GM21528 (cell line): ENCODE results near the gene CCL18.
"Not testable (repeated sequence)": the region's sequence is repeated elsewhere in the genome, so short reads cannot be mapped to it uniquely, and the experiment has no call there.

ENCODE experiments used
- ATAC-seq: cut with Tn5 transposase; IDR thresholded peaks from one replicate; pipeline ENCODE4 v1.9.1; 2021; ENCODE audit warnings: mild to moderate bottlenecking, moderate library complexity; ENCODE audit not compliant: unreplicated experiment, low FRiP score

CCL18 gene, protein sequence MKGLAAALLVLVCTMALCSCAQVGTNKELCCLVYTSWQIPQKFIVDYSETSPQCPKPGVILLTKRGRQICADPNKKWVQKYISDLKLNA

GRCh38 chr17:36063786-36064541 is at the start of gene CCL18:
Gene CCL18 (plus strand): TSS chr17:36064272. CDS start chr17:36064343, 71 bp downstream.
- ATAC-seq, result no peak

- no peak for ATAC-seq
These were observed 49.1 kb upstream of the CCL18 start for GRCh38 chr17:36014946-36015345.

DNA sequence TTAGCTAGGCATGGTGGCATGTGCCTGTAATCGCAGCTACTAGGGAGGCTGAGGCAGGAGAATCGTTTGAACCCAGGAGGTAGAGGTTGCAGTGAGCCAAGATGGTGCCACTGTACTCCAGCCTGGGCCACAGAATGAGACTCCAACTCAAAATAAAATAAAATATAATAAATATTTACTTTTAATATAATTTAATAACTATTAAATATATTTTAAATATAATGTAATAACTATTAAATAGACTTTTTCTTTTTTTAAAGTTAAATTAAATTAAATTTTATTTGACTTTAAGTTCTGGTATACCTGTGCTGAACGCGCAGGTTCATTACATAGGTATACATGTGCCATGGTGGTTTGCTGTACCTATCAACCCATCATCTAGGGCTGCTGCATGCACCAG is 48.2 kb upstream of the CCL18 start:
- ATAC-seq, result not testable (repeated sequence)

- no peak for ATAC-seq
These were observed 47.5 kb upstream of the CCL18 start for GRCh38 chr17:36016555-36016954.

GRCh38 chr17:36017799-36018198 is 46.3 kb upstream of the CCL18 start, which contains the start of gene CCL23:
Gene CCL23 (minus strand): TSS chr17:36017972. CDS start chr17:36017897, 75 bp downstream.
- no peak for ATAC-seq

DNA sequence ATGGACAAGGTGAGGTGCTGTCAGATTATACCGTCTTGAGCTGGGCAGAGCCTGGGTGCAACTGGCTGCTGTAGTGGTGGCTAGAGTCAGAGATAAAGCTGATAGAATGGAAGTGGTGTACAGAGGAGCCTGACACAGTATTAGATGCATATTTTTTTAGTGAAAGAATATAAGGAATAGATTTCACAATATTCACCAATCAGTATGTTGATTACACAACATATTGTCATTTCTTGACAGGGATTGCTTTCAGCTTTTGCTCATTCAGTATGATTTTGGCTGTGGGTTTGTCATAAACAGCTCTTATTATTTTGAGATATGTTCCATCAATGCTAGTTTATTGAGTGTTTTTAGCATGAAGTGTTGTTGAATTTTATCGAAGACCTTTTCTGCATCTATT is 44.6 kb upstream of the CCL18 start:
- no peak for ATAC-seq

DNA sequence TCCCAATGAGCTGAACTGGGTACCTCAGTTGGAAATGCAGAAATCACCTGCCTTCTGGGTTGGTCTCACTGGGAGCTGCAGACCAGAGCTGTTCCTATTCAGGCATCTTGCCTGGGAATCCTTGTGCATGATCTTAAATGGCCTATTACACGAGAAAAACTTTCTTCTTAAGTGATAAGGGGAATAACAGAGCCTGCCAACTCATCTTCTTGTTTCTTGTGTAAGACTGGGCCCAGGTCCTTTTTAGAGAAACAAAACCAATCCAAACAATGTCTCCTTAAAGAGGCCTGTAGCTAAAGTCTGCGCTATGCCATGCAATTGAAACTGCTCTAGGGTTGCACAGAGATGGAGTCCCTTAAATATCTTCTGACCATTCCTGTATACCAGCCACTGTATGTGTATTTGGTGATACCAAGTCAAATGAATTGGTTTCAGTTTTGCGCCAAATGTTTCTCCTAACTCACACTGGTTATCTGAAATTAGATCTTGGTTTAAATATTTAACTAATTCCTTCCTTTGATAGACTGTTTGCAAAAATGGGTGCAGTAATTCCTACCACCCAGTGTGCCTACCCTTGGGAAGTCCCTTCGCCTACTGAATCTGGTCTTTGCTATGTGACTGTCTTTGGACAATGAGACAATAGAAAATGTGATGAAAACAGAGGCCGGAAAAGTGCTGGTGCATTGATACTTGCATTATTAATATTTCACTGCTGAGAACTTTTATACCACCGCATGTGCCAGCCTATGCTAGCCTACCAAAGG is 39.8 kb upstream of the CCL18 start:
- ATAC-seq, result no peak

- ATAC-seq, result no peak
These were observed 36.3 kb upstream of the CCL18 start for GRCh38 chr17:36027761-36028160.

DNA sequence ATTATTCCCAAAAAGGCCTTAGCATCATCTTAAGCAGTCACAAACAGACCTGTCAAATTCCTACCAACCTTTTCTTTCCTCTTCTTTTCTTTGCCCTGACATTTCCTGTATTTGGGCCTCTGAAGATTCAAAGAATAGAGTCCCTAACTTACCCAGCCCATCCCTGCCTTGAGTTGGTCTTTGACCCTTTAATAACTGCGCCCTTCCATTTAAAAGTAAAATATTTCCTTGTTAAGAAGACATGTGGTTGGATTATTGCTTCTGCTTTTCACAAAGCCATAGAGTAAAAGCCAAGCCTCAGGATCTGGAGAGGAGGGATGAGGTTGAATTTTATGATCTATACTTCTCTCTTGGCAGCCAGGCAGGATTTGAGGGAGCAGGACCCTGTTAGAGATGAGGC is 33.1 kb upstream of the CCL18 start:
- ATAC-seq, result no peak

GRCh38 chr17:36034127-36034526 is 29.9 kb upstream of the CCL18 start:
- no peak for ATAC-seq

DNA sequence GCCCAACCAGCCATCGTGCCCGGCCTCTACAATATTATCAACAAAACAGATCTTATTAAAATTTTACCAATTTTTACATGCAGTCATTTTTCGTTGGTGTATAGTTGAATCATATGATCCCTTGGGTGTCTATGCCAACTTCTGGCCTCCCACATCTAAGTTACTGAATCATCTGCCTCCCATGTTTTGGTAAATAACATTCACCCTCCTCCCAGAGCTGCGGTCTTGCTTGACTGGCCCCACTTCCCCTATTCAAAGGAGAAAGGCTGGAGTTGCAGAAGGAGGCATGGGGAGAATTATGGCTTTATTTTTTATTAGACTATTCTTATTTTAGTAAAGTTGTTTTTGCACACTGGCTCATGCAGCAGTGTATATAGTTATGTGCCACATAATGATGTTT is 27.8 kb upstream of the CCL18 start:
- ATAC-seq, result no peak

GRCh38 chr17:36048066-36048465 is 16.0 kb upstream of the CCL18 start:
- no peak for ATAC-seq

DNA sequence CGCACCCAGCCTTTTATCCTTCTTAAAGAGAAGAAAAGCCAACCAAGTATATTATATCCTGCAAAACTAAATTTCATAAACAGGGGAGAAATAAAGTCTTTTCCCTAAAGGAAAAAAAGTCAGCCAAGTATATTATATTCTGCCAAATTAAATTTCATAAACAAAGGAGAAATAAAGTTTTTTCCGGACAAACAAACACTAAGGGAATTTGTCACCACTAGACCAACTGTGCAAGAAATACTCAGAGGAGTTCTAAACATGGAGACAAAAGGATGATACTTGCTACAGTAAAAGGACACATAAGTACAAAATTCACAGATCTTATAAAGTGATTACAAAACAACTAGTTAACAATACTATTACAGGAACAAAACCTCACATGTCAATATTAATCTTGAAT is 14.4 kb upstream of the CCL18 start:
- no peak for ATAC-seq

DNA sequence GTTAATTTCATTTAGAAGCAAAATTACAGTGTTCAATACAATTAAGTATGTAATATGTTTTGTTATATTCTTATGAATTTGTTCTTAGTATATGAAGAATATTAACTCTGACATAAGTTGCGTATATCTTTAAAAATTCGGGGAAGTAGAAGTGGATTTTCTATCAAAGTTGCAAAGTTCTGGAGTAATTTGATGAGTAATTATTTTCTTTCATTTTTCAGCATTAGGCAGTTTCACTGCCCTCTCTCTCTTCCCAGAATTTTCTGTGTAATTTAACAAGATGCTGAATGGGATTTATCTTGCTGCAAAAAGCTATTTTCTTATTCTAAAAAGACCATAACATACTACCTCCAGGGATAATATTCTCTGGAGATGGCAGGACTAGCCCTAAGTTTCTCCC is 8.9 kb upstream of the CCL18 start:
- ATAC-seq, result no peak

GRCh38 chr17:36055921-36056520 is 8.1 kb upstream of the CCL18 start:
- no peak for ATAC-seq

- no peak for ATAC-seq
These were observed 6.2 kb upstream of the CCL18 start for GRCh38 chr17:36057911-36058310.

GRCh38 chr17:36059406-36059805 is 4.7 kb upstream of the CCL18 start:
- no peak for ATAC-seq

DNA sequence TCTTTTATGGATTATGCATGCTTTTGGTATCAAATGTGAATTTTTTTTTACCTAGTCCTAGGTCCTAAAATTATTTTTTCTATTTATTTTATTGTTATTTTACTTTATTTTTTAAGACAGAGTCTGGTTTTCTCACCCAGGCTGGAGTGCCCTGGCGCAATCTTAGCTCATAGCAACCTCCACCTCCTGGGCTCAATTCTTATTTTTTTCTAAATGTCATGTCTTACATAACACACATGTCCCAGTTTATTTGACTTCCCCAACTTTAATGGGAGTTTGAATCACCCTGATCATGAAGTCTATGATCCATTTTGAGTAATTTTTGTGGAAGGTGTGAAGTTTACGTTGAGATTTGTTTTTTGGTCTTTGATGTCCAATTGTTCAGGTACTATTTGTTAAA is 3.3 kb upstream of the CCL18 start:
- ATAC-seq, result no peak

GRCh38 chr17:36066365-36066985 is 2.4 kb downstream of the CCL18 start:
- ATAC-seq, result no peak

DNA sequence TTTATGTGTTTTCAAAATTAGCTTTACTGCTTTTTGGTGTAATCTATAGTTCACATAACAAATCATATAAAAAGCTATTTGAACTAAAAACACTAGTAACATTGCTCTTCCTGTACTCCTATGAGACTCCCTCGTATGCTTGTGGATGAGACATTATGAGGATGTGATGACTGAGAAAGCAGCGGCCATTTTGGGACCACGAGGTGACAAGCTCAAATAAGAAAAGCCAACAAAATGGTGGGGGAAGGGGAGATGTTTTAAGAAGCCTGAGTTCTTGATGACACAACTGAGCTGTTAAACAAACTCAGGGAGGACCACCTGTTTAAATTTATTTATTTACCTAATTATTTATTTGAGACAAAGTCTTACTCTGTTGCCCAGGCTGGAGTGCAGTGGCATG is 4.5 kb downstream of the CCL18 start:
- ATAC-seq, result no peak

DNA sequence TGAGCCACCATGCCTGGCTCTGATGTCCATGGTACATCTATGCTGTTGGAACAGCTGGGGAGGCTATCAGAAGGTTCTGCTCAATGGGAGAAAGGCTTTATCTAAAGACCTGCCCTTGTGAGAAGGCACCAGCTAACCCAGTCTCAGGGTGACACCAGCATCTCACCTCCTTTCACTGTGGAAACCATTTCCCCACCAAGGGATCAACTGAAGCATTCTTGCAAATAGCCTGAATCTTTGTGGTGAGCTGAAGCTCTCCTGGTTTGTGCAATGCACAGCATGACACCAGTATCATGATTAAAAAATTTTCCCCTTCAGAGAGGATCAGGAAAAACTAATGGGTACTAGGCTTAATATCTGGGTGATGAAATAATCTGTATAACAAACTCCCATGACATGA is 5.1 kb downstream of the CCL18 start:
- ATAC-seq, result no peak
